NCI-H2029 (cell line): ENCODE measurements around the gene SLC45A1.
"Not testable (repeated sequence)": the region's sequence is repeated elsewhere in the genome, so short reads cannot be mapped to it uniquely, and the experiment has no call there.

Experiments
- DNase-seq: peaks from one replicate; lab custom pipeline; 2025; lab: John Stamatoyannopoulos, UW

The SLC45A1 gene

GRCh38 chr1:8317647-8318381 is at the start of gene SLC45A1:
SLC45A1 (plus strand) TSS chr1:8318114; CDS start chr1:8324330, 6,216 bp downstream.
- peak; percentile 25 for DNase-seq

- DNase-seq, result no peak
Measured at GRCh38 chr1:8273036-8273435, 44.9 kb upstream of the SLC45A1 start.

GRCh38 chr1:8274352-8274751 is 43.6 kb upstream of the SLC45A1 start:
- DNase-seq, result no peak

- DNase-seq, result no peak
Measured at GRCh38 chr1:8276173-8276914, 41.6 kb upstream of the SLC45A1 start.

GRCh38 chr1:8276932-8277331 is 41.0 kb upstream of the SLC45A1 start:
- DNase-seq, result no peak

GRCh38 chr1:8278677-8279076 is 39.2 kb upstream of the SLC45A1 start:
- not testable (repeated sequence) for DNase-seq

- no peak for DNase-seq
Measured at GRCh38 chr1:8281843-8282509, 35.9 kb upstream of the SLC45A1 start.

- DNase-seq, result no peak
Measured at GRCh38 chr1:8283058-8283884, 34.6 kb upstream of the SLC45A1 start.

GRCh38 chr1:8284127-8284526 is 33.8 kb upstream of the SLC45A1 start:
- DNase-seq, result no peak

GRCh38 chr1:8285103-8285502 is 32.8 kb upstream of the SLC45A1 start:
- DNase-seq, result no peak

GRCh38 chr1:8285965-8286364 is 31.9 kb upstream of the SLC45A1 start:
- no peak for DNase-seq

- no peak for DNase-seq
Measured at GRCh38 chr1:8293118-8293517, 24.8 kb upstream of the SLC45A1 start.

- DNase-seq, result no peak
Measured at GRCh38 chr1:8293641-8294169, 24.2 kb upstream of the SLC45A1 start.

GRCh38 chr1:8294170-8294697 is 23.7 kb upstream of the SLC45A1 start:
- DNase-seq, result no peak

- peak; percentile 19 for DNase-seq
Measured at GRCh38 chr1:8297245-8297644, 20.7 kb upstream of the SLC45A1 start.

GRCh38 chr1:8299963-8300362 is 18.0 kb upstream of the SLC45A1 start:
- no peak for DNase-seq

GRCh38 chr1:8302081-8302956 is 15.6 kb upstream of the SLC45A1 start:
- DNase-seq, result no peak

GRCh38 chr1:8303141-8303540 is 14.8 kb upstream of the SLC45A1 start:
- no peak for DNase-seq

GRCh38 chr1:8303876-8304275 is 14.0 kb upstream of the SLC45A1 start:
- no peak for DNase-seq

- DNase-seq, result no peak
Measured at GRCh38 chr1:8307628-8308027, 10.3 kb upstream of the SLC45A1 start.
